ENCODE results near the gene SLC25A12.

DNA sequence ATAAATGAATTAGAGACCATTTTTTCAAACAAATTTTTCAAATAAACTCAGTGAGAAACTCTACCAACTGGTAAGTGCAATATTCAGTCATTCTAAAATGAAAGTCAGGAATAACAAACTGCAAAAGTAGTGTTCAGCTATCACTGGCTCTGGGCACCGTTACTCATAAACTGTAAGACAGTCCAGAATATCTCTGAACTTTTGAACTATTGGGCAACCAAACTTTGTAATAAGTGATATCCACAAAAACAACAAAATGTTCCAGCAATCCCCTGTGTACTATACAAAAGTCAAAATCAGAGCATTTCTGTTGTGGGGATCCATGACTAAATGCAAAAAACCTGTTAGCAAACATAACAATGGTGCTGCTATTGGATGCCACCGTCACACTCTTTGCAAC lies 56.3 kb downstream of the SLC25A12 start:
- TF ChIP-seq ZSCAN20 (CRISPR knock-in tag; IDR thresholded peaks at IDR 0.05; ENCODE audit: borderline replicate concordance) (no peak), SIN3A (IDR thresholded peaks at IDR 0.05; ENCODE audit: borderline replicate concordance, low read depth, low read length) (no peak), KDM5A (IDR thresholded peaks at IDR 0.05; ENCODE audit: borderline replicate concordance, low read length) (no peak), ZNF784 (CRISPR knock-in tag; IDR thresholded peaks at IDR 0.05; ENCODE audit: borderline replicate concordance) (no peak), ZFP82 (CRISPR knock-in tag; IDR thresholded peaks at IDR 0.05; ENCODE audit: borderline replicate concordance) (no peak), POLR2A (IDR thresholded peaks at IDR 0.05; ENCODE audit: insufficient read depth in 1 of 2, low read depth in 2 of 2, low read length in 2 of 2) (no peak), RAD51 (IDR thresholded peaks at IDR 0.05; ENCODE audit: borderline replicate concordance) (no peak), SAFB2 (CRISPR knock-in tag; IDR thresholded peaks at IDR 0.05; ENCODE audit: borderline replicate concordance, low read depth) (no peak), PREB (CRISPR knock-in tag; IDR thresholded peaks at IDR 0.05) (no peak), REPIN1 (CRISPR knock-in tag; IDR thresholded peaks at IDR 0.05; ENCODE audit: borderline replicate concordance, low read depth) (no peak), DMAP1 (CRISPR knock-in tag; IDR thresholded peaks at IDR 0.05) (no peak)
- TF ChIP-seq, protein P1, sequence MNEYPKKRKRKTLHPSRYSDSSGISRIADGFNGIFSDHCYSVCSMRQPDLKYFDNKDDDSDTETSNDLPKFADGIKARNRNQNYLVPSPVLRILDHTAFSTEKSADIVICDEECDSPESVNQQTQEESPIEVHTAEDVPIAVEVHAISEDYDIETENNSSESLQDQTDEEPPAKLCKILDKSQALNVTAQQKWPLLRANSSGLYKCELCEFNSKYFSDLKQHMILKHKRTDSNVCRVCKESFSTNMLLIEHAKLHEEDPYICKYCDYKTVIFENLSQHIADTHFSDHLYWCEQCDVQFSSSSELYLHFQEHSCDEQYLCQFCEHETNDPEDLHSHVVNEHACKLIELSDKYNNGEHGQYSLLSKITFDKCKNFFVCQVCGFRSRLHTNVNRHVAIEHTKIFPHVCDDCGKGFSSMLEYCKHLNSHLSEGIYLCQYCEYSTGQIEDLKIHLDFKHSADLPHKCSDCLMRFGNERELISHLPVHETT (CRISPR knock-in tag; conservative IDR thresholded peaks at IDR 0.05) = no peak
- TF ChIP-seq, protein P2, sequence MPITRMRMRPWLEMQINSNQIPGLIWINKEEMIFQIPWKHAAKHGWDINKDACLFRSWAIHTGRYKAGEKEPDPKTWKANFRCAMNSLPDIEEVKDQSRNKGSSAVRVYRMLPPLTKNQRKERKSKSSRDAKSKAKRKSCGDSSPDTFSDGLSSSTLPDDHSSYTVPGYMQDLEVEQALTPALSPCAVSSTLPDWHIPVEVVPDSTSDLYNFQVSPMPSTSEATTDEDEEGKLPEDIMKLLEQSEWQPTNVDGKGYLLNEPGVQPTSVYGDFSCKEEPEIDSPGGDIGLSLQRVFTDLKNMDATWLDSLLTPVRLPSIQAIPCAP (CRISPR knock-in tag; IDR thresholded peaks at IDR 0.05; ENCODE audit: low read depth) = no peak
- TF ChIP-seq, protein P3, sequence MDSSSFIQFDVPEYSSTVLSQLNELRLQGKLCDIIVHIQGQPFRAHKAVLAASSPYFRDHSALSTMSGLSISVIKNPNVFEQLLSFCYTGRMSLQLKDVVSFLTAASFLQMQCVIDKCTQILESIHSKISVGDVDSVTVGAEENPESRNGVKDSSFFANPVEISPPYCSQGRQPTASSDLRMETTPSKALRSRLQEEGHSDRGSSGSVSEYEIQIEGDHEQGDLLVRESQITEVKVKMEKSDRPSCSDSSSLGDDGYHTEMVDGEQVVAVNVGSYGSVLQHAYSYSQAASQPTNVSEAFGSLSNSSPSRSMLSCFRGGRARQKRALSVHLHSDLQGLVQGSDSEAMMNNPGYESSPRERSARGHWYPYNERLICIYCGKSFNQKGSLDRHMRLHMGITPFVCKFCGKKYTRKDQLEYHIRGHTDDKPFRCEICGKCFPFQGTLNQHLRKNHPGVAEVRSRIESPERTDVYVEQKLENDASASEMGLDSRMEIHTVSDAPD (CRISPR knock-in tag; IDR thresholded peaks at IDR 0.05) = no peak
